DND-41 (cell line): Measurements from ENCODE around the gene RAD50.

Source experiments
- ATAC-seq: fragments of 200-7000 bp; cut with Tn5 transposase; 3 replicates; pipeline ENCODE4 v1.9.1; 2021; ENCODE audit warnings: low read depth; ENCODE audit not compliant: insufficient read depth
- DNase-seq: peaks from one replicate; pipeline ENCODE4 v3.0.0-alpha.2; 2020
- H2AFZ ChIP-seq: 2 replicates; pipeline ENCODE4 v1.6.0; 2012; ENCODE audit warnings: low read depth, low read length
- H3K27ac ChIP-seq: 2 replicates; pipeline ENCODE4 v1.5.1; 2012; ENCODE audit warnings: low read length, inconsistent platforms
- H3K27me3 ChIP-seq: fragments of 200-600 bp; sonication (generic); 2 replicates; pipeline ENCODE4 v1.6.0; 2012; ENCODE audit warnings: low read length, mild to moderate bottlenecking, inconsistent platforms; ENCODE audit not compliant: insufficient read depth, poor library complexity
- H3K36me3 ChIP-seq: 2 replicates; pipeline ENCODE4 v1.5.1; 2012; ENCODE audit warnings: low read length, inconsistent platforms; ENCODE audit not compliant: insufficient read depth
- H3K4me1 ChIP-seq: 2 replicates; pipeline ENCODE4 v1.5.1; 2012; ENCODE audit warnings: mild to moderate bottlenecking, low read length; ENCODE audit not compliant: insufficient read depth
- H3K4me2 ChIP-seq: 2 replicates; pipeline ENCODE4 v1.6.0; 2012; ENCODE audit warnings: mild to moderate bottlenecking, moderate library complexity, low read length, inconsistent platforms; ENCODE audit not compliant: insufficient read depth
- H3K4me3 ChIP-seq, 2 experiments: fragments of 200-600 bp in 1 of 2; shearing (Covaris generic) in 1 of 2; 2 replicates each; pipeline ENCODE4 v1.5.1; 2012 to 2016; ENCODE audit warnings: inconsistent platforms in 2 of 2, low read length in 2 of 2, mild to moderate bottlenecking in 2 of 2, low read depth in 1 of 2, moderate library complexity in 1 of 2
- H3K79me2 ChIP-seq: 2 replicates; pipeline ENCODE4 v1.6.0; 2012; ENCODE audit warnings: low read length, inconsistent platforms; ENCODE audit not compliant: insufficient read depth
- H3K9ac ChIP-seq: 2 replicates; pipeline ENCODE4 v1.6.0; 2012; ENCODE audit warnings: low read depth, mild to moderate bottlenecking, inconsistent platforms, low read length, moderate library complexity
- H3K9me3 ChIP-seq: 2 replicates; pipeline ENCODE4 v1.5.1; 2012; ENCODE audit warnings: low read length, moderate library complexity, mild to moderate bottlenecking, inconsistent platforms; ENCODE audit not compliant: insufficient read depth, severe bottlenecking
- H4K20me1 ChIP-seq: 2 replicates; pipeline ENCODE4 v1.6.0; 2012; ENCODE audit warnings: low read length; ENCODE audit not compliant: insufficient read depth
- CTCF ChIP-seq: IDR thresholded peaks from 2 replicates; pipeline ENCODE4 v1.5.1; 2012; ENCODE audit warnings: borderline replicate concordance, low read length, moderate library complexity, mild to moderate bottlenecking; ENCODE audit not compliant: poor library complexity, severe bottlenecking; ENCODE audit errors: extremely low read depth
- EZH2 ChIP-seq: IDR thresholded peaks from 3 replicates; pipeline ENCODE4 v1.6.1; 2012; ENCODE audit warnings: borderline replicate concordance, low read depth, mild to moderate bottlenecking, moderate library complexity, low read length, inconsistent platforms; ENCODE audit not compliant: severe bottlenecking

Gene RAD50

GRCh38 chr5:132539716-132540115 lies 17.1 kb upstream of the RAD50 start:
- Histone ChIP-seq H2AFZ (no peak overlapping the region), H3K79me2 (no peaks in the 10 kb centered on the region), H3K4me1 (no peaks in the 10 kb centered on the region), H3K9me3 (no peaks in the 10 kb centered on the region), H3K4me2 (no peak overlapping the region), H3K4me3 (no peak overlapping the region), H3K27ac (no peak overlapping the region), H3K36me3 (no peaks in the 10 kb centered on the region), H3K9ac (no peak overlapping the region), H3K27me3 (no peaks in the 10 kb centered on the region), H4K20me1 (no peaks in the 10 kb centered on the region)
- DNase-seq (no peak), ATAC-seq (no peak)
- TF ChIP-seq EZH2 (no peak), CTCF (no peak)

GRCh38 chr5:132540149-132540548 lies 16.6 kb upstream of the RAD50 start:
- no peak overlapping the region for H3K4me2 ChIP-seq
- no peaks in the 10 kb centered on the region for H3K4me1 ChIP-seq
- ATAC-seq (no peak), DNase-seq (no peak)
- H3K27me3 ChIP-seq: no peaks in the 10 kb centered on the region
- no peaks in the 10 kb centered on the region for H3K79me2 ChIP-seq
- no peak for TF ChIP-seq EZH2
- no peak for TF ChIP-seq CTCF
- H3K27ac ChIP-seq: no peak overlapping the region
- H3K36me3 ChIP-seq: no peaks in the 10 kb centered on the region
- no peaks in the 10 kb centered on the region for H4K20me1 ChIP-seq
- H3K4me3 ChIP-seq: no peak overlapping the region
- H3K9ac ChIP-seq: no peak overlapping the region
- H3K9me3 ChIP-seq: no peaks in the 10 kb centered on the region
- H2AFZ ChIP-seq: no peak overlapping the region

GRCh38 chr5:132540764-132541163 lies 16.0 kb upstream of the RAD50 start:
- H3K36me3 ChIP-seq: no peaks in the 10 kb centered on the region
- no peak overlapping the region for H3K9ac ChIP-seq
- no peak overlapping the region for H3K4me2 ChIP-seq
- H4K20me1 ChIP-seq: no peaks in the 10 kb centered on the region
- no peak overlapping the region for H3K4me3 ChIP-seq
- no peak overlapping the region for H2AFZ ChIP-seq
- H3K4me1 ChIP-seq: no peaks in the 10 kb centered on the region
- TF ChIP-seq EZH2: no peak
- no peak for TF ChIP-seq CTCF
- H3K27ac ChIP-seq: no peak overlapping the region
- no peaks in the 10 kb centered on the region for H3K79me2 ChIP-seq
- H3K27me3 ChIP-seq: no peaks in the 10 kb centered on the region
- no peaks in the 10 kb centered on the region for H3K9me3 ChIP-seq
- DNase-seq (no peak), ATAC-seq (no peak)

- Histone ChIP-seq H4K20me1 (no peaks in the 10 kb centered on the region), H3K9ac (no peak within 1 kb of the TSS), H3K4me3 (no peak within 1 kb of the TSS), H3K4me2 (no peak within 1 kb of the TSS), H2AFZ (no peak within 1 kb of the TSS), H3K9me3 (no peaks in the 10 kb centered on the region), H3K4me1 (no peaks in the 10 kb centered on the region), H3K27ac (no peak within 1 kb of the TSS), H3K36me3 (no peaks in the 10 kb centered on the region), H3K79me2 (no peaks in the 10 kb centered on the region), H3K27me3 (no peaks in the 10 kb centered on the region)
- ATAC-seq (no peak), DNase-seq (no peak)
- TF ChIP-seq CTCF (no peak), EZH2 (no peak)
These were observed 13.1 kb upstream of the RAD50 start, which contains the start of gene IL5 for GRCh38 chr5:132543472-132544201. TSS of gene IL5 (minus strand) at chr5:132543522. CDS start at chr5:132543478, 44 bp downstream.
